ENCODE data around the gene C17orf107. TPM values are rescaled to one million over a fixed set of nuclear protein-coding genes. Genes with fewer than 3 reads are reported as not detected.
A peak's percentile ranks its signal among the peaks of the same experiment; 100 is the strongest.

Gene C17orf107
- total RNA-seq, 1 donor from 2014 or later = 1.6 TPM

GRCh38 chr17:4934173-4934979, 35.0 kb downstream of the C17orf107 start:
- peak; percentile 32 to 47 for DNase-seq (ENCODE audit: low read depth in 2 of 2)

GRCh38 chr17:4935650-4936049, 36.3 kb downstream of the C17orf107 start:
- no peak for DNase-seq (ENCODE audit: low read depth in 2 of 2)

- DNase-seq (ENCODE audit: low read depth in 2 of 2) = no peak
Measured at GRCh38 chr17:4936436-4936835, 37.1 kb downstream of the C17orf107 start.

GRCh38 chr17:4937553-4937952, 38.2 kb downstream of the C17orf107 start:
- no peak for DNase-seq (ENCODE audit: low read depth in 2 of 2)

GRCh38 chr17:4938069-4938491, 38.7 kb downstream of the C17orf107 start:
- no peak for DNase-seq (ENCODE audit: low read depth in 2 of 2)

- DNase-seq (ENCODE audit: low read depth in 2 of 2) = peak; percentile 14 to 23
Measured at GRCh38 chr17:4938688-4939545, 39.6 kb downstream of the C17orf107 start.

- DNase-seq (ENCODE audit: low read depth in 2 of 2) = no peak
Measured at GRCh38 chr17:4939546-4939795, 40.1 kb downstream of the C17orf107 start.

GRCh38 chr17:4939796-4940554, 40.6 kb downstream of the C17orf107 start, which contains the start of the genes RNF167 and SLC25A11:
Gene RNF167, plus strand, starts transcription at chr17:4940268. Its CDS starts 642 bp downstream, at chr17:4940910.
Gene SLC25A11, minus strand, starts transcription at chr17:4940046. Its CDS starts 136 bp downstream, at chr17:4939910.
- peak; percentile 100 for DNase-seq (ENCODE audit: low read depth in 2 of 2)

GRCh38 chr17:4940555-4941318, 41.4 kb downstream of the C17orf107 start:
- DNase-seq (ENCODE audit: low read depth in 2 of 2) = peak; percentile 15 to 35

GRCh38 chr17:4941319-4941610, 41.9 kb downstream of the C17orf107 start:
- no peak for DNase-seq (ENCODE audit: low read depth in 2 of 2)

GRCh38 chr17:4942760-4943508, 43.6 kb downstream of the C17orf107 start:
- peak in 1 of 2 donors; percentile 10 for DNase-seq (ENCODE audit: low read depth in 2 of 2)

- no peak for DNase-seq (ENCODE audit: low read depth in 2 of 2)
Measured at GRCh38 chr17:4944163-4944553, 44.8 kb downstream of the C17orf107 start.

- no peak for DNase-seq (ENCODE audit: low read depth in 2 of 2)
Measured at GRCh38 chr17:4944554-4945175, 45.3 kb downstream of the C17orf107 start.

GRCh38 chr17:4945176-4945943, 46.0 kb downstream of the C17orf107 start:
- peak; percentile 66 to 90 for DNase-seq (ENCODE audit: low read depth in 2 of 2)

- no peak for DNase-seq (ENCODE audit: low read depth in 2 of 2)
Measured at GRCh38 chr17:4945944-4946280, 46.6 kb downstream of the C17orf107 start.

GRCh38 chr17:4946312-4946976, 47.1 kb downstream of the C17orf107 start:
- no peak for DNase-seq (ENCODE audit: low read depth in 2 of 2)

- DNase-seq (ENCODE audit: low read depth in 2 of 2) = peak in 1 of 2 donors; percentile 33
Measured at GRCh38 chr17:4947010-4947410, 47.7 kb downstream of the C17orf107 start.

GRCh38 chr17:4947411-4948165, 48.3 kb downstream of the C17orf107 start:
- peak; percentile 64 to 66 for DNase-seq (ENCODE audit: low read depth in 2 of 2)
